Activated naive CD4-positive, alpha-beta T cell treated with anti-CD3 and anti-CD28 coated beads, Interleukin-2, amount 50 U/mL, for 16 hours (primary cell): Measurements from ENCODE around the gene CDC20B.
A peak's percentile ranks its signal among the peaks of the same experiment; 100 is the strongest.

Source experiments
- DNase-seq: peaks from one replicate; pipeline ENCODE4 v3.0.0-alpha.2; 2020

The CDC20B gene

GRCh38 chr5:55172937-55173686 is at the start of gene CDC20B:
Gene CDC20B, minus strand, starts transcription at chr5:55173177. Its CDS starts 177 bp downstream, at chr5:55173000.
- peak; percentile 77 for DNase-seq

- no peak for DNase-seq
These were observed 49.4 kb upstream of the CDC20B start for GRCh38 chr5:55222092-55222984.

GRCh38 chr5:55220433-55221185 is 47.6 kb upstream of the CDC20B start:
- DNase-seq, result peak; percentile 21

- DNase-seq, result no peak
These were observed 46.8 kb upstream of the CDC20B start for GRCh38 chr5:55219770-55220169.

GRCh38 chr5:55218967-55219366 is 46.0 kb upstream of the CDC20B start:
- no peak for DNase-seq

GRCh38 chr5:55211184-55211874 is 38.4 kb upstream of the CDC20B start:
- DNase-seq, result no peak

- DNase-seq, result no peak
These were observed 32.0 kb upstream of the CDC20B start for GRCh38 chr5:55205001-55205400.

- no peak for DNase-seq
These were observed 18.2 kb upstream of the CDC20B start for GRCh38 chr5:55191165-55191564.

- DNase-seq, result no peak
These were observed 15.9 kb upstream of the CDC20B start for GRCh38 chr5:55188656-55189540.

GRCh38 chr5:55187370-55187769 is 14.4 kb upstream of the CDC20B start:
- DNase-seq, result no peak

GRCh38 chr5:55180016-55180415 is 7.0 kb upstream of the CDC20B start:
- no peak for DNase-seq

GRCh38 chr5:55177078-55177477 is 4.1 kb upstream of the CDC20B start:
- DNase-seq, result no peak

GRCh38 chr5:55176176-55176818 is 3.3 kb upstream of the CDC20B start:
- peak; percentile 19 for DNase-seq

GRCh38 chr5:55175781-55176175 is 2.8 kb upstream of the CDC20B start:
- DNase-seq, result no peak

GRCh38 chr5:55173687-55174230 is 782 bp upstream of the CDC20B start:
- DNase-seq, result no peak

- DNase-seq, result peak; percentile 45
These were observed 702 bp downstream of the CDC20B start for GRCh38 chr5:55172051-55172899.

- DNase-seq, result no peak
These were observed 1.5 kb downstream of the CDC20B start for GRCh38 chr5:55171471-55171870.

GRCh38 chr5:55162666-55163065 is 10.3 kb downstream of the CDC20B start:
- no peak for DNase-seq

- no peak for DNase-seq
These were observed 12.3 kb downstream of the CDC20B start for GRCh38 chr5:55160493-55161209.
